GM12872 (cell line): ENCODE measurements around the gene RANBP10.

Source experiments
- CTCF ChIP-seq: IDR thresholded peaks from 3 replicates; pipeline ENCODE4 v1.5.1; 2011; ENCODE audit warnings: low read depth, mild to moderate bottlenecking, low read length, moderate library complexity; ENCODE audit not compliant: insufficient read depth

The RANBP10 gene

GRCh38 chr16:67704110-67704509 is 102.2 kb downstream of the RANBP10 start:
- no peak for TF ChIP-seq CTCF

- TF ChIP-seq CTCF: no peak
Measured at GRCh38 chr16:67703626-67704025, 102.7 kb downstream of the RANBP10 start.

GRCh38 chr16:67702130-67702529 is 104.2 kb downstream of the RANBP10 start:
- TF ChIP-seq CTCF: no peak

- no peak for TF ChIP-seq CTCF
Measured at GRCh38 chr16:67701420-67701819, 104.9 kb downstream of the RANBP10 start.

- TF ChIP-seq CTCF: no peak
Measured at GRCh38 chr16:67699265-67699664, 107.1 kb downstream of the RANBP10 start.

GRCh38 chr16:67697422-67698185 is 108.8 kb downstream of the RANBP10 start:
- TF ChIP-seq CTCF: no peak

GRCh38 chr16:67694611-67695010 is 111.7 kb downstream of the RANBP10 start:
- no peak for TF ChIP-seq CTCF
